IMR-90 (cell line): ENCODE data around the gene LAMC2. TPM values are rescaled to one million over a fixed set of nuclear protein-coding genes. Genes with fewer than 3 reads are reported as not detected.

Experiments
- ATAC-seq: fragments of 200-7000 bp; cut with Tn5 transposase; 2 replicates; pipeline ENCODE4 v1.9.1; 2020; ENCODE audit warnings: low read depth, mild to moderate bottlenecking, moderate library complexity
- BruUV-seq: library from RNA; stranded (reverse); fragments of 400-500 nt; replicated peaks from 2 replicates; lab custom pipeline; 2021; lab: Mats Ljungman, UMichigan
- CTCF ChIA-PET: fragments of 300-600 bp; formaldehyde crosslinking; extraction: SDS; loops from one replicate; lab custom pipeline; 2021; ENCODE audit warnings: antibody characterized with exemption; lab: Yijun Ruan, JAX
- POLR2A ChIA-PET: fragments of 300-600 bp; sonication (Branson Sonifier 250); formaldehyde crosslinking; loops from one replicate; lab custom pipeline; 2022; ENCODE audit warnings: antibody characterized with exemption; ENCODE audit not compliant: unreplicated experiment; lab: Charles Lee
- DNase-seq: peaks from one replicate; pipeline ENCODE4 v3.0.0; 2013
- H2AFZ ChIP-seq: replicated peaks from 2 replicates; pipeline ENCODE3; 2013; ENCODE audit warnings: low read length, mild to moderate bottlenecking; ENCODE audit not compliant: poor library complexity
- H2AK5ac ChIP-seq: 2 replicates; pipeline ENCODE4 v1.6.1; 2013; ENCODE audit warnings: low read depth, low read length, inconsistent platforms
- H2AK9ac ChIP-seq: replicated peaks from 2 replicates; pipeline ENCODE3; 2013; ENCODE audit warnings: mild to moderate bottlenecking, low read depth, low read length, moderate library complexity; ENCODE audit not compliant: poor library complexity
- H2BK120ac ChIP-seq: 2 replicates; pipeline ENCODE4 v1.6.1; 2013; ENCODE audit warnings: low read depth, low read length, inconsistent platforms
- H2BK15ac ChIP-seq: 3 replicates; pipeline ENCODE4 v1.6.1; 2013; ENCODE audit warnings: low read depth, low read length, inconsistent platforms
- H2BK20ac ChIP-seq: 2 replicates; pipeline ENCODE4 v1.6.1; 2013; ENCODE audit warnings: low read depth, mild to moderate bottlenecking, inconsistent platforms, low read length, moderate library complexity
- H2BK5ac ChIP-seq: 2 replicates; pipeline ENCODE4 v1.6.1; 2013; ENCODE audit warnings: mild to moderate bottlenecking, low read depth, low read length, inconsistent platforms; ENCODE audit not compliant: poor library complexity, severe bottlenecking
- H3K14ac ChIP-seq: replicated peaks from 2 replicates; pipeline ENCODE4 v1.6.1; 2013; ENCODE audit warnings: low read depth, low read length, inconsistent platforms
- H3K18ac ChIP-seq: 2 replicates; pipeline ENCODE4 v1.6.1; 2013; ENCODE audit warnings: low read depth, low read length, control low read depth
- H3K23ac ChIP-seq: 2 replicates; pipeline ENCODE4 v1.6.1; 2013; ENCODE audit warnings: low read depth, low read length, inconsistent platforms
- H3K27ac ChIP-seq: 2 replicates; pipeline ENCODE4 v1.5.1; 2013; ENCODE audit warnings: mild to moderate bottlenecking, control low read depth, low read length; ENCODE audit not compliant: insufficient read depth
- H3K27me3 ChIP-seq: 2 replicates; pipeline ENCODE4 v1.6.1; 2013; ENCODE audit warnings: low read length; ENCODE audit not compliant: control insufficient read depth, insufficient read depth
- H3K36me3 ChIP-seq: 2 replicates; pipeline ENCODE4 v1.6.1; 2013; ENCODE audit warnings: low read length, mixed read lengths; ENCODE audit not compliant: control insufficient read depth, insufficient read depth
- H3K4ac ChIP-seq: 2 replicates; pipeline ENCODE4 v1.6.1; 2013; ENCODE audit warnings: low read depth, low read length, inconsistent platforms
- H3K4me1 ChIP-seq: 2 replicates; pipeline ENCODE4 v1.6.1; 2013; ENCODE audit warnings: low read length, mixed read lengths; ENCODE audit not compliant: control insufficient read depth, insufficient read depth
- H3K4me2 ChIP-seq: 2 replicates; pipeline ENCODE4 v1.6.1; 2013; ENCODE audit warnings: low read depth, mild to moderate bottlenecking, control low read depth, low read length, moderate library complexity
- H3K4me3 ChIP-seq: 2 replicates; pipeline ENCODE4 v1.5.1; 2013; ENCODE audit warnings: low read depth, mild to moderate bottlenecking, control low read depth, low read length, moderate library complexity; ENCODE audit not compliant: insufficient read depth
- H3K56ac ChIP-seq: 2 replicates; pipeline ENCODE4 v1.6.1; 2013; ENCODE audit warnings: low read length, inconsistent platforms; ENCODE audit not compliant: insufficient read depth; ENCODE audit errors: extremely low read depth
- H3K79me1 ChIP-seq, 2 experiments: 2 replicates each; pipeline ENCODE4 v1.6.1; 2013; ENCODE audit warnings: low read length in 2 of 2, inconsistent platforms in 1 of 2, low read depth in 1 of 2
- H3K9ac ChIP-seq: 2 replicates; pipeline ENCODE4 v1.6.1; 2013; ENCODE audit warnings: low read depth, low read length, control low read depth
- H3K9me1 ChIP-seq: 2 replicates; pipeline ENCODE4 v1.6.1; 2013; ENCODE audit warnings: low read length, inconsistent platforms; ENCODE audit not compliant: insufficient read depth
- H3K9me3 ChIP-seq: 2 replicates; pipeline ENCODE4 v1.6.1; 2013; ENCODE audit warnings: low read length; ENCODE audit not compliant: control insufficient read depth, insufficient read depth
- H4K20me1 ChIP-seq: 2 replicates; pipeline ENCODE4 v1.6.1; 2013; ENCODE audit warnings: low read length, inconsistent platforms; ENCODE audit not compliant: insufficient read depth
- H4K5ac ChIP-seq: 2 replicates; pipeline ENCODE4 v1.6.1; 2013; ENCODE audit warnings: mild to moderate bottlenecking, low read depth, low read length, control low read depth
- H4K8ac ChIP-seq, 2 experiments: 2 replicates each; pipeline ENCODE4 v1.6.1; 2013; ENCODE audit warnings: low read depth in 2 of 2, low read length in 2 of 2, control low read depth in 1 of 2, inconsistent platforms in 1 of 2
- H4K91ac ChIP-seq: 2 replicates; pipeline ENCODE4 v1.6.1; 2013; ENCODE audit warnings: low read depth, low read length, inconsistent platforms; ENCODE audit not compliant: insufficient read depth
- NFE2L2 ChIP-seq: fragments of 150-350 bp; IDR thresholded peaks from 2 replicates; pipeline ENCODE4 v1.6.1; 2016; ENCODE audit warnings: low read depth, mild to moderate bottlenecking, low read length
- POLR2A ChIP-seq: IDR thresholded peaks from 2 replicates; pipeline ENCODE4 v1.6.1; 2012; ENCODE audit warnings: mild to moderate bottlenecking, low read depth, low read length
- WGBS, 2 experiments: methylation state at CpG; one replicate each; pipeline versions ENCODE4 v1.1.5 to v1.1.7; 2013; ENCODE audit warnings: missing lambda C conversion rate in 2 of 2; ENCODE audit not compliant: insufficient read length in 1 of 2; ENCODE audit errors: extremely low coverage in 2 of 2; 5-methylcytosine and 5-hydroxymethylcytosine counted together
- dilution Hi-C: fragments of 300-500 bp; cut with HindIII; formaldehyde crosslinking; loops from one replicate; pipeline ENCODE4 v1.14.3; 2018; ENCODE audit warnings: low sequenced_read_pairs; ENCODE audit not compliant: unreplicated experiment
- in situ Hi-C: fragments of 300-500 bp; cut with MboI; formaldehyde crosslinking; loops from 3 replicates; pipeline ENCODE4 v1.14.3; 2019; ENCODE audit warnings: low sequenced_read_pairs, inconsistent platforms, mixed read lengths
- intact Hi-C: fragments of 100-400 bp; cut with micrococcal nuclease; formaldehyde crosslinking; loops from 2 replicates; pipeline ENCODE4 v1.10.0; 2022
- polyA plus RNA-seq, 3 experiments: library from polyadenylated mRNA; depleted of rRNA; stranded (reverse); fragments of >200 nt; gene quantifications; 2 replicates each; pipeline ENCODE4 v1.2.3, GENCODE V29; 2012; ENCODE audit warnings: low replicate concordance in 1 of 3
- total RNA-seq: library from RNA; depleted of rRNA; stranded (reverse); fragments of >200 nt; gene quantifications from 2 replicates; pipeline ENCODE4 v1.2.3, GENCODE V29; 2012

The LAMC2 gene
- total and polyA plus RNA-seq, 2 of the 4 experiments (the other 2 are of a cell fraction), result 2.3 to 2.8 TPM

- Histone ChIP-seq H3K79me1 (no peaks in the 10 kb centered on the region), H2BK120ac (no peak overlapping the region), H2BK5ac (no peak overlapping the region), H3K4me1 (peaks cover 9% of the 10 kb centered on the region), H3K18ac (no peak overlapping the region), H3K14ac (no peak overlapping the region), H3K27ac (no peak overlapping the region), H3K56ac (no peak overlapping the region), H3K4me2 (no peak overlapping the region), H3K4ac (no peak overlapping the region; the same call in 1 of the 2 replicates), H3K9me3 (0 out of 2 replicates have a peak, but pooled peaks cover 2% of the 10 kb centered on the region), H3K27me3 (no peaks in the 10 kb centered on the region), H3K4me3 (no peak overlapping the region), H2AK9ac (no peak overlapping the region), H4K91ac (peak overlapping the region; percentile 25; the same call in 1 of the 2 replicates), H2AFZ (no peak overlapping the region), H4K5ac (no peak overlapping the region), H3K23ac (no peak overlapping the region), H3K36me3 (no peaks in the 10 kb centered on the region), H2BK20ac (peak overlapping the region; percentile 76; the same call in 1 of the 2 replicates), H3K9ac (no peak overlapping the region), H2BK15ac (peak overlapping the region; percentile 70; the same call in 2 of the 3 replicates), H4K8ac (no peak overlapping the region), H4K20me1 (no peaks in the 10 kb centered on the region), H3K9me1 (peaks cover 10% of the 10 kb centered on the region; the same call in 1 of the 2 replicates), H2AK5ac (0 out of 2 replicates have a peak overlapping the region, but pooled peaks have one; percentile 70)
- ChIA-PET CTCF (no interaction called here), POLR2A (interaction anchor here (0.5 kb wide), 1 partner anchor 16 kb away, joined by 3 read pairs; no protein-coding TSS in a partner anchor)
- intact Hi-C loops (no loop called here), dilution Hi-C loops (no loop called here), in situ Hi-C loops (no loop called here)
- WGBS, 2 experiments, result 100% methylated on average over 2 of the region's 9 CpGs; no CpG with 5 or more reads in 1 of the 2 experiments
- DNase-seq, result no peak
- no peak for ATAC-seq
- TF ChIP-seq POLR2A (no peak), NFE2L2 (no peak)
- no TSS peak for BruUV-seq
These were observed 107.2 kb downstream of the LAMC2 start for GRCh38 chr1:183293241-183293640.
